ENCODE measurements around the gene ANXA9.

The ANXA9 gene

DNA sequence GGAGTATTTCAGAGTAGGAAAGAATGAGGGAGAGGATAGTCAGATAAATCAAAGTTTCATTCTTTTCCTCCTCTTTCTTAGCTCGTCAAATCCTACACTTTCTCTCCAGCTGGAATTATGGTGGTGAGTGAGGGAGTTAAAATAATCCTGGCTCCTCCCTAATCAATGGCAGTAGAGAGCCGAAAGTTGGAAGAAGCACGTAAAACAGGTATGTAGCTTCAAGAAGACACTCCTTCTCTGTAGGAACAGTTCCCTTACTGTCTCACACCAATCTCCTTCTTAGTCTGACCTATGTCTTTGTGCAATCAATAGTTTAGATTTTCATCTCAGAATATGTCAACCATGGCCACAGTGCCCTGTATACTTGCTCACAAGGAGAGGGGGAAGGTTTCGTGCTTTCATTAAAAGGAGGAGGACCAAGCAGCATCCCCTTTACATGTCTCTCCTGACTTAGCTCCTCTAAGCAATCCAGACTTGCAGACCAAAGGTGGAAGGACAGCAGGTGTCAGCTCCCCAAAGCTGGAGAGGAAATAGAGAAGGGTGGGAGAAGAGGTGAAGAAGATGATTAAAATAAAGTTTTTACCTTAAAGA lies 23.7 kb downstream of the ANXA9 start:
- DNase-seq: no peak

DNA sequence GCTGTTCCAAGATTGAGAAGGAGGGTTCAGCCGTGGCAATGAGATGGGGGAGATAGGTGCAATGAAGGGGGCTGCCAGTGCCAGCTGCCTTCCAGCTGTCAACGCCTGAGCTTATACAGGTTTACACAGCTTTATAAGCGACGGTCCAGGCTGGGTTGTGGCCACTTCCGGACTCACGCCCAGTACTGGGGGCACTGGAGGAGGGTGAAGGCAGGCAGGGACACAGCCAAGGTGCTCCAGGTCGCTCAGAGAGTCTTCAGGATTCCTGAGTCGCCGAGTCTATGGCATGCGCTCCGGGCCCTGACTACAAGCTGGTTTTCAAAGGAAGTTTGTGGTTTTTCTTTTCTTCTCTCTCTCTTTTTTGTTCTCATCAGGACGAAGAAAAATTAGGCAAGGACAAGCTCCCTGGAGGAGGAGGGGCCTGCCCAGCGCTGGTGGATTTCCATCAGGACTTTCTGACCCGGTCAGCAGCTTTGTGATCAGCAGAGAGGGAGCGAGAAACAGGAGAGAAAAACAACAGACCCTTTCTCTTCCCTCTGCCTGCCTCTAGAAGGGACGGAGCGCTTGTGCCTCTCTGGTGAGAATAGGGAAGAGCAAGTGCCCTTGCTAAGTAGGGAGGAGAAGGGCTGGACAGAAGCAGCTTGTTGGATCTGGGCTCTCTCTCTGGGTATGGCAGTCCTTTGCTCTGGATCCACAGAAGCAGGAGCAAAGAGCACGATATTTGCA lies 24.4 kb downstream of the ANXA9 start, which contains the start of gene MINDY1:
Gene MINDY1 (minus strand): TSS at position 576 of the 726 bp plus-strand sequence. CDS start 4,285 bp downstream, outside the sequence.
- DNase-seq: peak; percentile 56

DNA sequence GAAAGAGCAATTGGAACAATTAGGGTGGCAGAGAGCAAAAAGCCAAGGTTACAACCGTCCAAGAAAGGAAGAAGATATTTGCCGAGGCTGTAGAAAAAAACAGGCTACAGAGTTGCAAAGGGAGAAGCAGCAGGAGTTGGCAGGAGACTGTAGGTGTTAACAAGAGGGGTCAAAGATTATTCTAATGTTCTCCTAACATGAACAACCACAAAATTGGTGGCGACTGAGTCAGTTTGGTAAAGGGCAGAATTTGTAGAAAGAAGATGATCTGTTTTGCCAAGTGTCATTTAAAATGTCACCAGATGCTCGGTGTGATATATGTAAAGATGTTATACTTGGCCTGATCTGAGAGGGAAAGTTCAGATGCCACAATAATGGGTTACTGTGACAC lies 25.8 kb downstream of the ANXA9 start:
- DNase-seq: no peak

DNA sequence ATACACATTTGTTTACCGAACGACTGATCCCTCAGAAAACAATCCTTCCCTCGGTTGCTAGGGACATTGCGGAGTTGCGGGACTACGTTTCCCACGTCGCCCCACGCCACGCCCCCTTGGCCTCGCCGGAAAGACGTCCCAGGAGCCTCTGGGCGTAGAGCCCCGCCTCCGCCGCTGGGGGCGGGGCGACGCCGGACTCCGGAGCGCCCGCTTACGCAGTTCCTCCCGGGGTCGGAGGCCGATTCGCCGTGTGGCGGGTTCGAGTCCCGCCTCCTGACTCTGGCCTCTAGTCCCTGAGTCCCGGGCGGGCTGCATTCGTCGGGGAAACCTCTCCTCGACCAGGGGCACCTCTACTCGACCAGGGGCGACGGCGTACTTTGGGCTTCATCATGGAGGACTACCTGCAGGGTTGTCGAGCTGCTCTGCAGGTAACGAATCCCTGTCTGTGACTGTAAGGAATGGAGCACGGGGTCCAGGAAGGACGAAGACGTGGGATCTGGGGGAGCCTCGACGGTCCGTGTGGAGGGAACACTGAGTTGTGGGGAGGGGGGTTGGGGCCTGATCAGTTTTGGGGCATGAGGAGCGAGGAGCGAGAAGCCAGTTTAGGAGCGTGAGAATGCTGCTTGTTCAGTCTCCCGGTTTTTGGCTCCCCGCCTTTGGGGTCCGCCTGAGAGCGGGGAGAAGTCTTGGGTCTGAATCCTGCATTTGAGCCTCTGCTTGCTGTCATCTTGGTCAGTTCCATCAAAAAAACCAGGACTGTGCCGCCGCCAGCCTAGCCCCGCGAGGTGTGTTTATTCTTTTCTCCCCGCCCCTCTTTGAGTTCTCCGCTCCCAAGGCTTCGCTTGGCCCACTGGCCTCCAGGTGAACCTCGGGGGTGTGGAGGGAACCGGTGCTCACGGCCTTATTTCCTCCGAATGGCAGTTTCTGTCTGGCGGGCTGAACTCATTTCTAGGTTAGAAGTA lies 26.4 kb downstream of the ANXA9 start, which contains the start of gene PRUNE1:
Gene PRUNE1 (plus strand): TSS at position 206 of the 962 bp plus-strand sequence. CDS start 184 bp downstream, at position 390.
- DNase-seq: peak; percentile 98

DNA sequence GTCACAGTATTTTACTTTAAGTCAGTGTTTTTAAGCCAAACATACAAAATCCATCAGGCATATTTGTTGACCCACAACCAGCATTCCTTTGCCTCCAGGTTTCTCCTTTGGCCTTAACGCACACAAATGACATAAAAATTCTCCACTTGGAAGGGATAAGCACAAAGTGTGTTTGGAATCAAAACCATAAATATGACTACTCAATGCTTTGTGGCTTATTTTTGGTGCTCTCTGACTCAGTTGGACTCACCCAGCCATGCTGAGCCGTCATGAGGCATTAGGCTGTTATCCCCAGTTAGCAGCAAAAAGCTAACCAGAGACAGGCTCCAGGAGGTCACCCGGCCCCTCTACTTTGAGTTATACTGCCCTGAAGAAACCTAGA lies 27.1 kb downstream of the ANXA9 start:
- DNase-seq: no peak

DNA sequence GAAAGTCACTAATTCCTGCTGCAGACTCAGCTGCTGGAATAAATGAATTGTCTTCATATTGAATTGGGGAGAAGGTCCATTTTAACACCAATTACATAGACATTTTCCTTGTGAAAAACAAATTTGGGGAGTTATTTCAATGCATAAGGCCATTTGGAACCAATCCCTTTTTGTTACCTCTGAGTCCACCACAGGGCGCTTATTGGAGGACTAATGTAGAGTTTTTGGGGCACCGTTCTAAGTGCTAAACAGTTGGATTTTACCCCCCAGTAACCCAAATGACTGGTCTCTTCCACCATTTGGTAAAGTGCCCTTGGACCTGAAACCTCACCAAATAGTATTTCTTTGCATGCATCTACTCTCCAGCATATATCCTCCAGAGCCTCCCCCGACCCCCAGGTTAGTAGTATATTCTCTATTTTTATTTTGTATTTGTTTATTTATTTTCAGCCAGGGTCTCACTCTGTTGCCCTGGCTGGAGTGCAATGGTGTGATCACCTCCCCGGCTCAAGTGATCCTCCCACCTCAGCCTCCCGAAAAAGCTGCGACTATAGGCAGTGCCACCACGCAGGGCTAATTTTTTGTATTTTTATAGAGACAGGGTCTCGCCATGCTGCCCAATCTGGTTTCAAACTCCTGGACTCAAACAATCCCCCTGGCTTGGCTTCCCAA lies 27.7 kb downstream of the ANXA9 start:
- DNase-seq: no peak

DNA sequence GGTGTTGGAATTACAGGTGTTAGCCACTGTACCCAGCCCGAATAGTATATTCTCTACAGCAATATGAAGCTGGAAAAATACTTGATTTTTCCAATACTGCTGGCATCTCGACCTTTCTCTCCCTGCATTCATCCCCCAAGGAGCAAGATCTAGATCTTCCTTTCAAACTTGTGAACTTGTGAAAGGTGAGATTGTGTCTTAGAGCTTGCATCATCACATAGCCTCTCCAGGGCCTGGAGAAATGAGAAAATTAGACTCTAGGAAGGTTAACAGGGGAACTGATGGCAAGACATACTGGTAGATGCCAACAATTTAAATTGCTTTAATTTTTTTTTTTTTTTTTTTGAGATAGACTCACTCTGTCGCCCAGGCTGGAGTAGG lies 28.2 kb downstream of the ANXA9 start:
- DNase-seq: no peak

DNA sequence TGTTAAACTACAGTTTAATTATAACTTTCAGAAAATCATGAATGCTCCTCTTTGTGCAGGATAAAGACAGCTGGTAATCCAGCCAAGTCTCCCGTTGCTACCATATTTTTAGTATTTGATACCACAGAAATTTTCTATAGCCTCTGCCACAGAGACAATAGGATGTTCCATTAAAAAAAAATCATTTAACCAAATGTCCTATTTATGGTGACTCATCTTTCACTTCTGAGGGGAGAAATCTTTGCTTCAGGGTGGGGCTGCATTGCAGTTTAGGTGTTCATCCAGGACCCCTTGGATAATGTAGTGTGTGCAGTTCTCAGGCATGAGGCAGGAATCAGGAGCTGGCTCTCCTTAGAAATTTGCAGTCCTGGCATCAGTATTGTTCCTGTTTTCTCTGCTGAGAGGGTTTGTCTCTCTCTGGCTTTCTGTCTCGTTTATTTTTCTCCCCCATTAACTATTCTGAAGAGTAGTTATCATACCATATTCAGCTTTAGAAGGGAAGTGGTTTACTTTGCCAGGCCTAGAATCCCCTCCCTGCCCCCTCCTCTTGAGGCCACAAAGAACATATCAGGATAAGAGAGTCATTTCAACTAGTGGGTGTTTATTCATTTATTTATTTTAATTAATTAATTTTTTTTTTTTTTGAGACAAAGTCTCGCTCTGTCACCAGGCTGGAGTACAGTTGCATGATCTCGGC lies 29.2 kb downstream of the ANXA9 start:
- no peak for DNase-seq

DNA sequence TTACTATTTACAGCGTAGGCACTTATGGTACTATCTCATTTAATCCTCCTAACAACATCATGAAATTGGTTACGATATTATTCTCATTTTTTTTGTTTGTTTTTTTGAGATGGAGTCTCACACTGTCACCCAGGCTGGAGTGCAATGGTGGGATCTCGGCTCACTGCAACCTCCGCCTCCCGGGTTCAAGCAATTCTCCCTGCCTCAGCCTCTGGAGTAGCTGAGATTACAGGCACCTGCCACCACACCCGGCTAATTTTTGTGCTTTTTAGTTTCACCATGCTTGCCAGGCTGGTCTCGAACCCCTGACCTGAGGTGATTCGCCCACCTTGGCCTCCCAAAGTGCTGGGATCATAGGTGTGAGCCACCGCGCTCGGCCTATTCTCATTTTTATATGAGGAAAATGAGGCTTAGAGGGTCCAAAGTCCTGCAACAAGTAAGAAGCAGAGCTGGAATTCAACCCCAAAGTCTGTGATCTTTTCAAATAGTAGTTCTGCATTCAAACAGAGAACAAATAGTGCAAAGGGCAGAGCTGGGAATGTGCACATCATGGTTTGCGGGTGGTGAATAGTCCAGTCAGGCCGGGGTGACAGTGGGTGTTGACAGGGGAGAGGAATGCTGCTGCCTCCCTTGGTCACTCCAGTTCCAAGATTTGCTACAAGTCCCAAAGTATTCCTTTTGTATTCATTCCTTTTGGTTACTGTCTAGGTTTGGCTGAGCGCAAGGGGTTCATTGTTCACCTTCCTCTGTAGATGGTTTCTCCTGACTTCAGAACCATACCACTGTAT lies 30.8 kb downstream of the ANXA9 start:
- DNase-seq: no peak

DNA sequence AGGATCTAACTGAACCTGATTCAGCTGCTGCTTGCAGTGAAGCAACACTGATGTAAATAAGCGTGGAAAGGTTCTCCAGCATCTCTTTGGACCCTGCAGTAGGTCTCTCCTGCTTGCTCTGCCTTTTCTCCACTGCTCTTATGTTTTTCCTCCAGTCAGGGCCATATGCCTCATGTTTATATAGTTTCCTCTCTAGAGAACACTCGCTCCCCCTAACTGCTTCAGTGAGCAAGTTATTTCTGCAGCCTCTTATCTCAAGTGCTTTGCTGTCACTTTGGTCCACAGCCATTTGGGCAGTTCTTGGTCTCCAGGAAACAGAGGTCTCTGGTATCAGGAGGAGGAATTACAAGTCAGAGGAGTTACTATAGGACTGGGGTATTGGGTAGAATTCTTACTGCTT lies 31.4 kb downstream of the ANXA9 start:
- DNase-seq: no peak

DNA sequence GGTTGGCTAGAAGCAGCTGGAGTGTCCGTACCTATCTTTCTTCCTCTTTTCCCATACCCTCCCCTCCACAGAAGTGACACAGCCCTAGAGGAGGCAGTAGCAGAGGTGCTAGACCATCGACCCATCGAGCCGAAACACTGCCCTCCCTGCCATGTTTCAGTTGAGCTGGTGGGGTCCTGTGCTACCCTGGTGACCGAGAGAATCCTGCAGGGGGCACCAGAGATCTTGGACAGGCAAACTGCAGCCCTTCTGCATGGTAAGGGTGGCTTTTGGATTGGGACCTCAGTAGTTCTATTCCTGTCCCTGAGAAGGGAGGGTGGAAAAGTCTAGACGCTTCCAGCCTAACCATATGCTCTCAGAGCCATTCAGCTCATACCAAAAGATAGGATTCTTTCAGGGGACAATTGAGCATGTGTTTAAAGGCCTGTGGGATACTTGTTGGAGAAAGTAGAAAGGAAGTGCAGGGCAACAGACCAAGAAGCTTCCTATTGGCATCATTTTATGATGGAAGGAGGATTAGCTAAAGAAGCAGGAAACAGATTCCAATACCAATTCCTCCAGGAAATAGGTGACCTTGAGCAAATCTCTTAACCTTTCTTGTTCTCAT lies 42.6 kb downstream of the ANXA9 start:
- DNase-seq: peak; percentile 91

DNA sequence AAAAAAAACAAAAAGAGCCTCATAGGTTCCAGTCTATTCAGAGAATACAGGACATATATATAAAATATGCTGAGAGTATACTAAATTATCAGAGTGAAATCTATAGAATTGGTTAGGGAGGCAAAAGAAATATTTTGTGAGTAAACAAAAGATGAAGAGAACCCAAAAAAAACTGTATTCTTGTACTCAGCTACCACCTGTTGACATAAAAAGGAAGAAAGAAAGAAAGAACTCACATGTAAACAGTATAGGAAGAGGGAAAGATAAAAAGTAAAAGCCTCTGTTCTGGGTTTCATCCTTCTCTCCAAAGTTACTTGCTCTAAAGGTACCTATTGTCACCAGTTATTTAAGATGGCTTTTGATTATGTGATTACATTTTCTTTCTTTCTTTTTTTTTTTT lies 44.4 kb downstream of the ANXA9 start:
- DNase-seq: no peak

DNA sequence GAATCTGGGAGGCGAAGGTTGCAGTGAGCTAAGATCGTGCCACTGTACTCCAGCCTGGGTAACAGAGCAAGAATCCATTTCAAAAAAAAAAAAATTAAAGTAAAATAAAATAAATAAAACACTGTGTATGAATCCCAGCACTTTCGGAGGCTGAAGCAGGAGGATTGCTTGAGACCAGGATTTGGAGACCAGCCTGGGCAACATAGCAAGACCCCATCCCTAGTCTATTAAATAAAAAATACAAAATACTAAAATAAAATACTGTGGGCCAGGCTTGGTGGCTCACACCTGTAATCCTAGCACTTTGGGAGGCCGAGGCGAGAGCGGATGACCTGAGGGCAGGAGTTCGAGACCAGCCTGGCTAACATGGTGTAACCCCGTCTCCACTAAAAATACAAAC lies 50.1 kb downstream of the ANXA9 start:
- DNase-seq: no peak

DNA sequence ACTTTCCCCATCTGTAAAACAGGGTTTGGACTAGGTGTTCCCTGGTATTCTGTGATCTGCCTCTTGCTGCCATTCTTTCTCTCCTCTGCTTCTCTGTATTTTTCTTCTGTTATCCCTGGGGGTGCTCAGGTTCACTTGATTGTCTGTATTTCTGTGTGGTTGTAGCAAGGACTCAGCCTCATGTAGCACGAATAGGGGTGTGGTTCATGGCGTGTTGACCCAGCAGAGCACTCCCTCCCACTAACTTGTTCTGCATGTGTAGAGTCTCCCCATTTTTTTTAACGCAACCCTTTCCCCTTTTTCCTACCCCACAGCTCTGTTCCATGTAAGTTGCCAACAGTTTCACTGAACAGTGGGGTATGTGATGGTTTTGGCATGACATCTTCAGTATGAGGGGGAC lies 53.1 kb downstream of the ANXA9 start:
- DNase-seq: no peak

DNA sequence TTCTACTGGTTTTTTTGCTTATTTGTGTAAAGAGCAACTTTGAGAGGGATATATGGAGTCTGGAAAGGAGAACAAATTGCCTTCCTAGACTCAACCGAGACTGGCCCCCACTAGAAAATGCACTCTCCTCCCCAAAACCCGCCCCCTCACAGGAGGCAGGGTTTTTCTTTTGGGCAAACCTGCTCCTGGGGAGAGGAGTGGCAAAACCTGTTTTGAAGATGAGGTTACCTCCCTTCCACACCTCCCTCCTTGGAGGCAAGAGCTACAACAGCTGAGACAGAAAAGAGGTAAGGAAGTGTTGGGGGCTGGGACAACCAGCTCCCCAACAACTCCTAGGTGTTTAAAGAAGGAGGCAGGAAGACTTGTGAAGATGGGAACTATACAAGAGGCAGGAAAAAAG lies 54.3 kb downstream of the ANXA9 start, which contains the start of gene BNIPL:
Gene BNIPL (plus strand): TSS at position 231 of the 400 bp plus-strand sequence. CDS start 140 bp downstream, at position 371.
- DNase-seq: no peak

DNA sequence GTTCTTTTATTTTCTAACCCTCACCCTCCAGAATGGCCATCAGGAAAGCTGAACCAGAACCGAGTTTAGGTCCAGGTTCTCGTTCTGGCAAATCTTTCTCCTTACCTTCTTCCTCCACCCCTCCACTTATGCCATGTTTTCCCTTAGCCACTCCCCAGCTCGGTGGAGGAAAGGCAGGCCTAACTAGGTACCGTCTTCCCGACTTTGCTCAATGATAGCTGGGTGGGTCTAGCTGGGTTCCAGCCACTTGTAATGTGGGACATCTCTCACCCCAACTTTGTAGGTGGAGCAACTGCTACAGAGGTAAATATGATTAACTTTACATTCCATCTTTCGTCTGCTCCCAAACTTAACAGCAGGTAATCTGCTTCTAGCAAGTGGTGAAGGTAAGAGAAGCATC lies 54.9 kb downstream of the ANXA9 start:
- no peak for DNase-seq

DNA sequence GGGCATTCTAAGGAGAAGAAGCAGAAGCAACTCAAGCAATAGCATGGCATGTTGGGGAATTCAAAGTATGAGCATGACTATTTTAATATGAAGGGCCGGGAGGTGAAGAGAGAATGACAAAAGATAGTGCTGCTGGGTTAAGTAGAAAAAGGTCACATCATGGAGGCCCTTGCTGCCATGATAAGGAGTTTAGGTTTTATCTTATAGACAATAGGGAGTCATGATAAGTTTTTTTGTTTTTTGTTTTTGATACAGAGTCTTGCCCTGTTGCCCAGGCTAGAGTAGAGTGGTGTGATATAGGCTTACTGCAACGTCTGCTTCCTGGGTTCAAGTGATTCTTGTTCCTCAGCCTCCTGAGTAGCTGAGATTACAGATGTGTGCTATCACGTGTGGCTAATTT lies 57.4 kb downstream of the ANXA9 start:
- DNase-seq: no peak

DNA sequence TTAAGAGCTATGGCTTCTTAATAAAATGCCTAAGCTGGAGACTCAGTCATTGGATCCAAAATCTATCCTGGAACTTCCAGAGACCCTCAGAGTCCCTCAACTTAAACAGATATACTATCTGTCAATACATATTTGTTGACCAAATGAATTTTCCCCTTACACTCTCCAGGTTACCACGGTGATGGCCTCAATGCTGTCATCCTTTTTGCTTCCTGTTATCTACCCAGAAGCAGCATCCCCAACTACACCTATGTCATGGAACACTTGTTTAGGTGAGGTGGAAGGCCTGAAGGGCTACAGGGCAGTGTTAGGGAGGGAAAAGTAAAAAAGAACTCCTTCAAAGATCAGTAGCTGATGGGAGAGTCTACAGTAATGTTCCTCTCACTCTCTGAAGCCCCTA lies 61.1 kb downstream of the ANXA9 start:
- DNase-seq: no peak

Data from stimulated activated CD8-positive, alpha-beta memory T cell treated with anti-CD3 and anti-CD28 coated beads, Interleukin-4, amount 100 ng/mL, for 48 hours (primary cell).